Tibial artery (tissue), 4 donors: Measurements from ENCODE around the gene GUCA2A.

Experiments
- DNase-seq, 2 donors: peaks; one replicate each; pipeline ENCODE4 v3.0.0-alpha.2; 2019
- H3K27ac ChIP-seq, 2 donors: fragments of 200-600 bp; sonication (generic) in 1 of 2; 1 replicate in 1 of 2; 2 replicates in 1 of 2; pipeline ENCODE4 v1.5.1; 2018 to 2019; ENCODE audit warnings: mild to moderate bottlenecking in 1 of 2
- H3K27me3 ChIP-seq, 2 donors: fragments of 200-600 bp; sonication (generic) in 1 of 2; one replicate each; pipeline versions ENCODE4 v1.5.1 to v1.6.0; 2016 to 2019
- H3K36me3 ChIP-seq, 3 donors: fragments of 200-600 bp; sonication (generic) in 2 of 3; one replicate each; pipeline ENCODE4 v1.5.1; 2016 to 2019; ENCODE audit warnings: mild to moderate bottlenecking in 2 of 3
- H3K4me1 ChIP-seq, 4 donors: fragments of 200-600 bp; sonication (generic) in 2 of 4; 1 replicate in 3 of 4; 2 replicates in 1 of 4; pipeline ENCODE4 v1.5.1; 2016 to 2019
- H3K4me3 ChIP-seq, 2 donors: fragments of 200-600 bp; sonication (generic) in 1 of 2; 1 replicate in 1 of 2; 2 replicates in 1 of 2; pipeline ENCODE4 v1.5.1; 2018 to 2019; ENCODE audit warnings: mild to moderate bottlenecking in 2 of 2
- H3K9me3 ChIP-seq, 3 donors: fragments of 200-600 bp; sonication (generic) in 1 of 3; one replicate each; pipeline ENCODE4 v1.5.1; 2016 to 2019
- CTCF ChIP-seq, 2 experiments: fragments of 200-600 bp in 1 of 2; fragments of 450-650 bp in 1 of 2; IDR thresholded peaks; one replicate each; pipeline ENCODE4 v1.5.1; 2017 to 2019; ENCODE audit warnings: antibody characterized with exemption in 2 of 2, mild to moderate bottlenecking in 1 of 2, moderate library complexity in 1 of 2
- intact Hi-C: fragments of 100-400 bp; cut with DNase I; formaldehyde crosslinking; loops from one replicate; pipeline ENCODE4 v1.15.0; 2023; ENCODE audit warnings: low total_unique reads

Gene GUCA2A

GRCh38 chr1:42136466-42136865, 28.1 kb downstream of the GUCA2A start:
- intact Hi-C loops = no loop called here
- H3K27ac ChIP-seq = no peak overlapping the region
- H3K4me1 ChIP-seq = no peaks in the 10 kb centered on the region
- no peak overlapping the region for H3K4me3 ChIP-seq
- no peak for TF ChIP-seq CTCF (IDR thresholded peaks at IDR 0.05)
- H3K27me3 ChIP-seq = peaks cover 0 to 5% of the 10 kb centered on the region in 2 donors
- no peaks in the 10 kb centered on the region for H3K9me3 ChIP-seq
- H3K36me3 ChIP-seq = no peaks in the 10 kb centered on the region
- DNase-seq = no peak

GRCh38 chr1:42135426-42135825, 29.1 kb downstream of the GUCA2A start:
- Histone ChIP-seq H3K9me3 (no peaks in the 10 kb centered on the region), H3K27me3 (peaks cover 0 to 4% of the 10 kb centered on the region in 2 donors), H3K36me3 (no peaks in the 10 kb centered on the region), H3K4me1 (no peaks in the 10 kb centered on the region), H3K27ac (no peak overlapping the region), H3K4me3 (no peak overlapping the region)
- intact Hi-C loops = no loop called here
- TF ChIP-seq CTCF (IDR thresholded peaks at IDR 0.05) = no peak
- DNase-seq = no peak

- H3K27me3 ChIP-seq = peaks cover 0 to 2% of the 10 kb centered on the region in 2 donors
- H3K36me3 ChIP-seq = no peaks in the 10 kb centered on the region
- no peak for DNase-seq
- no peak overlapping the region for H3K27ac ChIP-seq
- H3K4me1 ChIP-seq = no peaks in the 10 kb centered on the region
- no peak for TF ChIP-seq CTCF (IDR thresholded peaks at IDR 0.05)
- no peak overlapping the region for H3K4me3 ChIP-seq
- H3K9me3 ChIP-seq = no peaks in the 10 kb centered on the region
- intact Hi-C loops = no loop called here
Measured at GRCh38 chr1:42133809-42134526, 30.6 kb downstream of the GUCA2A start.

GRCh38 chr1:42133390-42133789, 31.2 kb downstream of the GUCA2A start:
- Histone ChIP-seq H3K4me3 (no peak overlapping the region), H3K27ac (no peak overlapping the region), H3K4me1 (no peaks in the 10 kb centered on the region), H3K36me3 (no peaks in the 10 kb centered on the region), H3K9me3 (no peaks in the 10 kb centered on the region), H3K27me3 (peaks cover 0 to 6% of the 10 kb centered on the region in 2 donors)
- TF ChIP-seq CTCF (IDR thresholded peaks at IDR 0.05) = no peak
- DNase-seq = no peak
- intact Hi-C loops = no loop called here

GRCh38 chr1:42130061-42130660, 34.4 kb downstream of the GUCA2A start:
- Histone ChIP-seq H3K27ac (no peak overlapping the region), H3K27me3 (peaks cover 0 to 5% of the 10 kb centered on the region in 2 donors), H3K9me3 (no peaks in the 10 kb centered on the region), H3K4me1 (no peaks in the 10 kb centered on the region), H3K36me3 (no peaks in the 10 kb centered on the region), H3K4me3 (no peak overlapping the region)
- TF ChIP-seq CTCF (IDR thresholded peaks at IDR 0.05) = no peak
- DNase-seq = no peak
- intact Hi-C loops = no loop called here
